ENCODE data around the gene MUC4.

- TF ChIP-seq CTCF (IDR thresholded peaks at IDR 0.05) (no peak), EP300 (IDR thresholded peaks at IDR 0.05) (no peak)
Observed at GRCh38 chr3:195709676-195710085, 102.0 kb downstream of the MUC4 start.

All from gastroesophageal sphincter (tissue), 3 donors.